Uterus (tissue), 2 donors: ENCODE measurements around the gene DGKG.

ENCODE experiments used
- CTCF ChIP-seq, 4 experiments: fragments of 200-600 bp in 2 of 4; fragments of 450-650 bp in 2 of 4; sonication (generic) in 2 of 4; IDR thresholded peaks; one replicate each; pipeline ENCODE4 v1.5.1; 2016 to 2019; ENCODE audit warnings: antibody characterized with exemption in 4 of 4, mild to moderate bottlenecking in 2 of 4, moderate library complexity in 1 of 4
- POLR2A ChIP-seq, 2 donors: fragments of 450-650 bp; IDR thresholded peaks; one replicate each; pipeline ENCODE4 v1.6.1; 2016; ENCODE audit warnings: antibody characterized with exemption in 2 of 2, mild to moderate bottlenecking in 1 of 2, moderate library complexity in 1 of 2

- no peak for TF ChIP-seq CTCF (IDR thresholded peaks at IDR 0.05)
- no peak for TF ChIP-seq POLR2A (IDR thresholded peaks at IDR 0.05)
These were observed 195.3 kb downstream of the DGKG start for GRCh38 chr3:186166491-186167288.
